ENCODE data around the gene SMTN.

- TF ChIP-seq CTCF (IDR thresholded peaks at IDR 0.05) (no peak), POLR2AphosphoS5 (IDR thresholded peaks at IDR 0.05) (no peak), POLR2A (IDR thresholded peaks at IDR 0.05) (no peak), EP300 (IDR thresholded peaks at IDR 0.05) (no peak)
Measured at GRCh38 chr22:31118046-31118820, 37.1 kb downstream of the SMTN start.
